HL-60 (cell line): ENCODE results near the gene TRIM50.

Experiments used
- GABPA ChIP-seq: IDR thresholded peaks from 2 replicates; pipeline ENCODE4 v1.6.1; 2012; ENCODE audit warnings: low read depth
- POLR2AphosphoS5 ChIP-seq: IDR thresholded peaks from 2 replicates; pipeline ENCODE4 v1.6.1; 2012; ENCODE audit warnings: low read depth
- TF ChIP-seq, protein P1 (sequence below): IDR thresholded peaks from one replicate; pipeline ENCODE4 v1.5.1; 2011; ENCODE audit warnings: low read length, control low read depth, inconsistent platforms; ENCODE audit not compliant: insufficient read depth

DNA sequence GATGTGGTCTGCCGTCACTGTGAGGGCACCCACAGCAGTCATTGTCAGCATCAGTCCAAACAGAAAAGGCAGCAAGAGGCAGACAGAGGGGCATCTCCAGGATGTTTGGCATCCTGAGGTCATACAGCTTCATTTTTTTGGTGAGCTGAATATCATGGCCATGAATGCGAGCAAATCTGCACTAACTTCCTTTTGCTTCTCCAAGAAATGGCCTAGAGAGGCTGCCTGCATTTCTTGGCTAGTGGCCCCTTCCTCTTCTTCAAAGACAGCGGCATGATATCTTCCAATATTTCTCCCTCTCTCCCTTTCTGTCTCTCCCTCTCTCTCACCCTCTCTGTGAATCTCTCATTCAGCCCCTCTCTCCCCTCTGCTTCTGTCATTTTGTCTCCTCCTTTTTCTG, 24.9 kb upstream of the TRIM50 start:
- TF ChIP-seq, protein P1, sequence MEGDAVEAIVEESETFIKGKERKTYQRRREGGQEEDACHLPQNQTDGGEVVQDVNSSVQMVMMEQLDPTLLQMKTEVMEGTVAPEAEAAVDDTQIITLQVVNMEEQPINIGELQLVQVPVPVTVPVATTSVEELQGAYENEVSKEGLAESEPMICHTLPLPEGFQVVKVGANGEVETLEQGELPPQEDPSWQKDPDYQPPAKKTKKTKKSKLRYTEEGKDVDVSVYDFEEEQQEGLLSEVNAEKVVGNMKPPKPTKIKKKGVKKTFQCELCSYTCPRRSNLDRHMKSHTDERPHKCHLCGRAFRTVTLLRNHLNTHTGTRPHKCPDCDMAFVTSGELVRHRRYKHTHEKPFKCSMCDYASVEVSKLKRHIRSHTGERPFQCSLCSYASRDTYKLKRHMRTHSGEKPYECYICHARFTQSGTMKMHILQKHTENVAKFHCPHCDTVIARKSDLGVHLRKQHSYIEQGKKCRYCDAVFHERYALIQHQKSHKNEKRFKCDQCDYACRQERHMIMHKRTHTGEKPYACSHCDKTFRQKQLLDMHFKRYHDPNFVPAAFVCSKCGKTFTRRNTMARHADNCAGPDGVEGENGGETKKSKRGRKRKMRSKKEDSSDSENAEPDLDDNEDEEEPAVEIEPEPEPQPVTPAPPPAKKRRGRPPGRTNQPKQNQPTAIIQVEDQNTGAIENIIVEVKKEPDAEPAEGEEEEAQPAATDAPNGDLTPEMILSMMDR: no peak
- TF ChIP-seq GABPA (no peak), POLR2AphosphoS5 (no peak)
